ENCODE results near the gene FAM193A. TPM values are rescaled to one million over a fixed set of nuclear protein-coding genes. Genes with fewer than 3 reads are reported as not detected.
A peak's percentile ranks its signal among the peaks of the same experiment; 100 is the strongest.

The FAM193A gene
- total and polyA plus RNA-seq, 2 donors (not counting 1 experiment from before 2014, with no cell fraction given): 16.0 to 62.7 TPM

- WGBS (ENCODE audit: insufficient coverage): 97% methylated on average over 7 of the region's 12 CpGs
- Histone ChIP-seq H3K27ac (ENCODE audit: low read length in 2 of 2) (peak overlapping the region in 1 of 2 donors; percentile 41), H2AFZ (ENCODE audit: insufficient read depth, low read depth, low read length, poor library complexity, severe bottlenecking) (no peak overlapping the region), H3K36me3 (replicated peaks in 1 of 2; ENCODE audit: control extremely low read depth in 1 of 2, control insufficient read depth in 1 of 2, extremely low read depth in 1 of 2, insufficient read depth in 2 of 2, low read length in 1 of 2) (peaks cover 15 to 64% of the 10 kb centered on the region in 2 experiments), H3K4me2 (replicated peaks; ENCODE audit: low read depth, low read length, poor library complexity, severe bottlenecking) (no peak overlapping the region), H3K9me3 (ENCODE audit: control extremely low read depth in 1 of 3, control insufficient read depth in 2 of 3, insufficient read depth in 1 of 3, low read length in 2 of 3) (no peaks in the 10 kb centered on the region), H3K4me1 (ENCODE audit: control insufficient read depth in 2 of 2, insufficient read depth in 2 of 2, low read length in 2 of 2) (peaks cover 34 to 40% of the 10 kb centered on the region in 2 donors), H3K27me3 (replicated peaks in 1 of 4; ENCODE audit: control extremely low read depth in 1 of 4, control insufficient read depth in 3 of 4, insufficient read depth in 4 of 4, low read length in 3 of 4) (no peaks in the 10 kb centered on the region), H3K79me2 (ENCODE audit: control insufficient read depth, insufficient read depth, low read length) (peaks cover 32% of the 10 kb centered on the region), H3K9ac (ENCODE audit: low read length) (no peak overlapping the region), H3K4me3 (ENCODE audit: control extremely low read depth in 1 of 5, extremely low read depth in 1 of 5, insufficient read depth in 1 of 5, low read depth in 2 of 5, low read length in 4 of 5) (no peak overlapping the region), H4K20me1 (ENCODE audit: control insufficient read depth, insufficient read depth, low read length, poor library complexity, severe bottlenecking) (no peaks in the 10 kb centered on the region)
- H3K9me3 Mint-ChIP-seq (ENCODE audit: insufficient read depth): no peaks in the 10 kb centered on the region
- peak overlapping the region; percentile 37 for H3K27ac Mint-ChIP-seq
- ChIA-PET CTCF (interaction anchor here (1.3 kb wide), 1 partner anchor 9 kb away, joined by 3 read pairs; no protein-coding TSS in a partner anchor), POLR2A (no interaction called here)
- H3K4me1 Mint-ChIP-seq: peaks cover 43% of the 10 kb centered on the region
- intact Hi-C loops (cut with micrococcal nuclease): loop anchor here (5.0 to 10.0 kb wide), 3 partner anchors 148 to 434 kb away; partner anchors contain the start of gene MXD4
- DNase-seq (no peak), ATAC-seq (ENCODE audit: low read depth) (no peak)
- H3K27me3 Mint-ChIP-seq: no peaks in the 10 kb centered on the region
- TF ChIP-seq, protein P1, sequence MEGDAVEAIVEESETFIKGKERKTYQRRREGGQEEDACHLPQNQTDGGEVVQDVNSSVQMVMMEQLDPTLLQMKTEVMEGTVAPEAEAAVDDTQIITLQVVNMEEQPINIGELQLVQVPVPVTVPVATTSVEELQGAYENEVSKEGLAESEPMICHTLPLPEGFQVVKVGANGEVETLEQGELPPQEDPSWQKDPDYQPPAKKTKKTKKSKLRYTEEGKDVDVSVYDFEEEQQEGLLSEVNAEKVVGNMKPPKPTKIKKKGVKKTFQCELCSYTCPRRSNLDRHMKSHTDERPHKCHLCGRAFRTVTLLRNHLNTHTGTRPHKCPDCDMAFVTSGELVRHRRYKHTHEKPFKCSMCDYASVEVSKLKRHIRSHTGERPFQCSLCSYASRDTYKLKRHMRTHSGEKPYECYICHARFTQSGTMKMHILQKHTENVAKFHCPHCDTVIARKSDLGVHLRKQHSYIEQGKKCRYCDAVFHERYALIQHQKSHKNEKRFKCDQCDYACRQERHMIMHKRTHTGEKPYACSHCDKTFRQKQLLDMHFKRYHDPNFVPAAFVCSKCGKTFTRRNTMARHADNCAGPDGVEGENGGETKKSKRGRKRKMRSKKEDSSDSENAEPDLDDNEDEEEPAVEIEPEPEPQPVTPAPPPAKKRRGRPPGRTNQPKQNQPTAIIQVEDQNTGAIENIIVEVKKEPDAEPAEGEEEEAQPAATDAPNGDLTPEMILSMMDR (IDR thresholded peaks at IDR 0.05): no peak
- TF ChIP-seq EZH2 (IDR thresholded peaks at IDR 0.05; ENCODE audit: borderline replicate concordance, insufficient read depth, low read depth, low read length, poor library complexity, severe bottlenecking): no peak
- no peak overlapping the region for H3K4me3 Mint-ChIP-seq
Observed at GRCh38 chr4:2698951-2699505, 162.6 kb downstream of the FAM193A start.

DNA sequence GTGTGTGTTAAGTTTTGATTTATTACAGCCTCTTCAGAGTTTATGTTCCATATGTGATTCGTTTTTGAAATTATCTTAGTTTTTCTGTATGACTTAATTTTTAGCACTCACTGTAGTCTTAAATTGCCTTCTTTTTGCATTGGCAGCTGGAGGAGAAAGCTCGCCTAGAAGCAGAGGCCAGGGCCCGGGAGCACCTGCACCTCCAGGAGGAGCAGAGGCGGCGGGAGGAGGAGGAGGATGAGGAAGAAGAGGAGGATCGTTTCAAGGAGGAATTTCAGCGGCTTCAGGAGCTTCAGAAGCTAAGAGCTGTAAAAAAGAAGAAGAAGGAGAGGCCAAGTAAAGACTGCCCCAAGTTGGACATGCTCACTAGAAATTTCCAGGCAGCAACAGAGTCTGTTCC lies 163.1 kb downstream of the FAM193A start:
- H3K27ac Mint-ChIP-seq: peak overlapping the region; percentile 63
- Histone ChIP-seq H3K27ac (ENCODE audit: low read length in 2 of 2) (no peak overlapping the region), H3K79me2 (ENCODE audit: control insufficient read depth, insufficient read depth, low read length) (peaks cover 28% of the 10 kb centered on the region), H3K9ac (ENCODE audit: low read length) (no peak overlapping the region), H3K36me3 (replicated peaks in 1 of 2; ENCODE audit: control extremely low read depth in 1 of 2, control insufficient read depth in 1 of 2, extremely low read depth in 1 of 2, insufficient read depth in 2 of 2, low read length in 1 of 2) (peaks cover 15 to 62% of the 10 kb centered on the region in 2 experiments), H3K27me3 (replicated peaks in 1 of 4; ENCODE audit: control extremely low read depth in 1 of 4, control insufficient read depth in 3 of 4, insufficient read depth in 4 of 4, low read length in 3 of 4) (no peaks in the 10 kb centered on the region), H3K4me1 (ENCODE audit: control insufficient read depth in 2 of 2, insufficient read depth in 2 of 2, low read length in 2 of 2) (peaks cover 32 to 37% of the 10 kb centered on the region in 2 donors), H3K4me2 (replicated peaks; ENCODE audit: low read depth, low read length, poor library complexity, severe bottlenecking) (no peak overlapping the region), H2AFZ (ENCODE audit: insufficient read depth, low read depth, low read length, poor library complexity, severe bottlenecking) (no peak overlapping the region), H4K20me1 (ENCODE audit: control insufficient read depth, insufficient read depth, low read length, poor library complexity, severe bottlenecking) (no peaks in the 10 kb centered on the region), H3K9me3 (ENCODE audit: control extremely low read depth in 1 of 3, control insufficient read depth in 2 of 3, insufficient read depth in 1 of 3, low read length in 2 of 3) (no peaks in the 10 kb centered on the region), H3K4me3 (ENCODE audit: control extremely low read depth in 1 of 5, extremely low read depth in 1 of 5, insufficient read depth in 1 of 5, low read depth in 2 of 5, low read length in 4 of 5) (no peak overlapping the region)
- H3K9me3 Mint-ChIP-seq (ENCODE audit: insufficient read depth): no peaks in the 10 kb centered on the region
- peaks cover 40% of the 10 kb centered on the region for H3K4me1 Mint-ChIP-seq
- POLR2A ChIA-PET: no interaction called here
- H3K4me3 Mint-ChIP-seq: no peak overlapping the region
- WGBS (ENCODE audit: insufficient coverage): 90% methylated on average over 5 of the region's 7 CpGs
- H3K27me3 Mint-ChIP-seq: no peaks in the 10 kb centered on the region
- TF ChIP-seq, protein P1 (IDR thresholded peaks at IDR 0.05): no peak
- TF ChIP-seq EZH2 (IDR thresholded peaks at IDR 0.05; ENCODE audit: borderline replicate concordance, insufficient read depth, low read depth, low read length, poor library complexity, severe bottlenecking): no peak
- DNase-seq (no peak), ATAC-seq (ENCODE audit: low read depth) (no peak)
- CTCF ChIA-PET: interaction anchor here (1.3 kb wide), 1 partner anchor 8 kb away, joined by 3 read pairs; no protein-coding TSS in a partner anchor
- intact Hi-C loops (cut with micrococcal nuclease): loop anchor here (5.0 to 10.0 kb wide), 3 partner anchors 148 to 435 kb away; partner anchors contain the start of gene MXD4

Data from B cell (primary cell).